Measurements from ENCODE around the gene PKDCC.

Gene PKDCC

GRCh38 chr2:42105330-42106256, 57.8 kb downstream of the PKDCC start:
- peak; percentile 66 for DNase-seq (ENCODE audit: low read depth, low spot score)

GRCh38 chr2:42106257-42106816, 58.5 kb downstream of the PKDCC start:
- DNase-seq (ENCODE audit: low read depth, low spot score): no peak

- DNase-seq (ENCODE audit: low read depth, low spot score): no peak
Observed at GRCh38 chr2:42107249-42108042, 59.6 kb downstream of the PKDCC start.

All from activated CD4-positive, CD25-positive, alpha-beta regulatory T cell treated with anti-CD3 and anti-CD28 coated beads, Interleukin-2, amount 50 U/mL, for 16 hours (primary cell).